ENCODE data around the gene ACBD6.
"Not testable (repeated sequence)": the region's sequence is repeated elsewhere in the genome, so short reads cannot be mapped to it uniquely, and the experiment has no call there.

ACBD6 gene

DNA sequence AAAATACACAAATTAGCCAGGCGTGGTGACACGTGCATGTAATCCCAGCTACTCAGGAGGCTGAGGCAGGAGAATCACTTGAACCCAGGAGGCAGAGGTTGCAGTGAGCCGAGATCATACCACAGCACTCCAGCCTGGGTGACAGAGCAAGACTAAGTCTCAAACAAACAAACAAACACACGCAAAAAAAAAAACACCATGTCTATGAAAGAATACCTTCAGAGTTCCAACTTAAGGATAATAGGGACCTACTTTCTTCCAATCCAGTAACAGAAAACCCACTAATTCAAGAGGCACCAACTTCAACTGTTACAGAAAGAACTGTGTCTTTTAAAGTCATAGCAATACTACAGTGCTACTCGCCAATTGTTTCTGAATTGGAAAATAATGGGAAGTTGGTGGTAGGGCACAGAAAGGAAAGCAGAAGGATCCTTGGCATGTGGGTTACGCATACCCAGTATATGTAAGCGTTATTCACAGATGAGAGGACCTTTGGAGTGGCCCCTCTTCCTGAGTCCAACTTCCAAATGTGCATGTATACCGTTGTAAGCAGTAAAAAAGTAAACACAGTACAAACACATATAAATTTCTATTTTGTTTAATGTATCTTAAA, 87.0 kb downstream of the ACBD6 start:
- no peak for DNase-seq (ENCODE audit: low read depth)

DNA sequence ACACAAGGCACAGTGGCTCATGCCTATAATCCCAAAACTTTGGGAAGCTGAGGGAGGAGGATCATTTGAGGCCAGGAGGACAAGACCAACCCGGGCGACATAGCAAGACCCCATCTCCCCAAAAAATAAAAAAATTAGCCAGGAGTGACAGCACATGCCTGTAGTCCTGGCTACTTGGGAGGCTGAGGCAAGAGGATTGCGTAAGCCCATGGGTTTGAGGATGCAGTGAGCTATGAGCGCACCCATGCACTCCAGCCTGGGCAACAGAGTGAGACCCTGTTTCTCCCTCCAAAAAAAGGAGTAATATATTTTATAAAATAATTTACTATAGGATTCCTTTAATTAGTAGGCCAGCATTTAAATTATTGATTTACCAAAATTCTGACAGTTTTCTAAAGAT, 89.8 kb downstream of the ACBD6 start:
- DNase-seq (ENCODE audit: low read depth) = no peak

DNA sequence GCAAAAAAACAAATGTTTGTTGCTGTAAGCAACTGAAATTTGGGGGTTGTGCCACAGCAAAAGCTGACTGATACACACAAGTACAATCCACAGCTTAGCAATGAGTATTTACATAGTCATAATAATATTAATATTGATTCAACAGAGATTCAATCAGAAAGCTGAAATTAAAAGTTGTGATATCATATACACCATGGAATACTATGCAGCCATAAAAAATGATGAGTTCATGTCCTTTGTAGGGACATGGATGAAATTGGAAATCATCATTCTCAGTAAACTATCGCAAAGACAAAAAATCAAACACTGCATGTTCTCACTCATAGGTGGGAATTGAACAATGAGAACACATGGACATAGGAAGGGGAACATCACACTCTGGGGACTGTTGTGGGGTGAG, 94.2 kb downstream of the ACBD6 start:
- DNase-seq (ENCODE audit: low read depth) = not testable (repeated sequence)

DNA sequence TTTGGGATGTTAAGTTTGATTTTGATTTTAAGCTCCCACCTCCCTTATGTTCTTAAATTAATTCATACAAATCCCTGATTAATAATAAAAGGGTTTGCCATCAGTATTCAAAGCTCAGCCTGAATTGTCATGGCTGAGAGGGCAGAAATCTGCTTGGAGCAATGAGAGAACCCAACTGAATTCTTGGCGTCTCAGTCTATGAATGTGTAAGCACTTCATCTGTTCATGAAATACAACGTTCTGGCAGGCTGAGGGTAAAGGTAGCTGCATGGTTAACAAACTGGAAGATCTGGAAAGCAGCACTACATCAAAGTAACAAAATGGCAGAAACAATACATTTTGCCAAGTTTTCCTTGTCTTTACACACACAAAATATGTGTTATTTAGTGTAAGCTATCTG, 95.3 kb downstream of the ACBD6 start:
- DNase-seq (ENCODE audit: low read depth) = no peak

- DNase-seq (ENCODE audit: low read depth) = no peak
Observed at GRCh38 chr1:180402551-180402950, 99.8 kb downstream of the ACBD6 start.

- DNase-seq (ENCODE audit: low read depth) = no peak
Observed at GRCh38 chr1:180402001-180402400, 100.4 kb downstream of the ACBD6 start.

DNA sequence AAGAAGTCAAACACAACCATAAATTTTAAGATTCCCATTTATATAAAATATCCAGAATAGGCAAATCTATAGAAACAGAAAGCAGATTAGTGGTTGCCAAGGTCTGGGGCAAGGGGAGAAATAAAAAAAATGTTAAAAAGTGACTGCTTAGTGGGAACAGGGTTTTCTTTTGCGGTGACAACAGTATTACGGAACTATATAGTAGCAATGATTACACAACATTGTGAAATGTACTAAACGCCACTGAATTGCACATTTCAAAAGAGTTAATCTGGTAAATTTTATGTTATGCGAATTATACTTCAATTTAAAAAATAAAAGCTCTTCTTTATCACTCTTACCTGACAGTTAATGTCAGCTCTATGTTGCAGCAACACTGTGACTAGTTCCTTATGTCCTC, 105.2 kb downstream of the ACBD6 start:
- no peak for DNase-seq (ENCODE audit: low read depth)

- DNase-seq (ENCODE audit: low read depth) = no peak
Observed at GRCh38 chr1:180392427-180393145, 109.8 kb downstream of the ACBD6 start.

- DNase-seq (ENCODE audit: low read depth) = no peak
Observed at GRCh38 chr1:180392020-180392419, 110.4 kb downstream of the ACBD6 start.

DNA sequence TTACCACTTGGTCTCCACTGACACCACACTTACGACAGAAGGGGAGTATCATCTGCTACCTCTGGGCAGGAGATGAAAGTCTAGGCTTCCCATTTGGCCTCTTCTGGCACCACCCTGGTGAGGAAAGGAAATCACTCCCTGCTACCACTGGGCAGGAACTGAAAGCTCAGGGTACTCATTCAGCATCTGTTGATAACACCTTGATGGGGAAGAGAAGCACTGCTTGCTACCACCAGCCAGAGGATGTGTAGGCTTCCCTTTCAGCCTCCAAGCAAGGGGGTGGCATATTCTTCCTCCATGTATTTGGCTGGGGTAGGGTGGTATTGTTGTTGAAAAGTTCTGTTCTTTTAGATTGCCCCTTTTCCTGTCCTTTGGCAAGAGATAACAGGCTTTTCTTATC, 115.0 kb downstream of the ACBD6 start:
- no peak for DNase-seq (ENCODE audit: low read depth)

GRCh38 chr1:180386745-180387367, 115.5 kb downstream of the ACBD6 start:
- DNase-seq (ENCODE audit: low read depth) = no peak

- no peak for DNase-seq (ENCODE audit: low read depth)
Observed at GRCh38 chr1:180385144-180385543, 117.2 kb downstream of the ACBD6 start.

- no peak for DNase-seq (ENCODE audit: low read depth)
Observed at GRCh38 chr1:180384286-180385005, 117.9 kb downstream of the ACBD6 start.

DNA sequence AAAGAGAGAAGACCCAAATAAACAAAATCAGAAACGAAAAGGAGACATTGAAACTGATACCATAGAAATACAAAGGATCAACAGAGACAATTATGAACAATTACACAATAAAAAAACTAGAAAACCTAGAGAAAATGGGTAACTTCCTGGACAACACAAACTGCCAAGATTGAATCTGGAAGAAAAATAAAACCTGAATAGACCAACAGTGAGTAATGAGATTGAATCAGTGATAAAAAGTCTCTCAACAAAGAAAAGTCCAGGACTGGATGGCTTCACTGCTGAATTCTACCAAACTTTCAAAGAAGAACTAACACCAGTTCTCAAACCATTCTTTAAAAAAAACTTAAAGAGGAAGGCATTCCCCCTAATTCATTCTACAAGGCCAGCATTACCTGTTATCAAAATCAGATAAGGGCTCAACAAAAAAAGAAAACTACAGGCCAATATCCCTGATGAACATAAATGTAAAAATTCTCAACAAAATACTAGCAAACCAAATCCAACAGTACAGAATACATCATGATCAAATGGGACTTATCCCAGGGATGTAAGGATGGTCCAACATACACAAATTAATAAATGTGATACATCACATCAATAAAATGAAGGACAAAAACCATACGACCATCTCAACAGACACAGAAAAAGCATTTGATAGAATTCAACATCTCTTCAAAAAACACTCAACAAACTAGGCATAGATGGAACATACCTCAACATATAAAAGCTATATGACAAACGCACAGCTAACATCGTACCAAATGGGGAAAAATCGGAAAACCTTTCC, 119.9 kb downstream of the ACBD6 start:
- DNase-seq (ENCODE audit: low read depth) = peak; percentile 20

GRCh38 chr1:180381184-180381580, 121.2 kb downstream of the ACBD6 start:
- DNase-seq (ENCODE audit: low read depth) = no peak

- DNase-seq (ENCODE audit: low read depth) = no peak
Observed at GRCh38 chr1:180380259-180381183, 121.9 kb downstream of the ACBD6 start.

- no peak for DNase-seq (ENCODE audit: low read depth)
Observed at GRCh38 chr1:180376800-180377199, 125.6 kb downstream of the ACBD6 start.

- no peak for DNase-seq (ENCODE audit: low read depth)
Observed at GRCh38 chr1:180376253-180376652, 126.1 kb downstream of the ACBD6 start.

DNA sequence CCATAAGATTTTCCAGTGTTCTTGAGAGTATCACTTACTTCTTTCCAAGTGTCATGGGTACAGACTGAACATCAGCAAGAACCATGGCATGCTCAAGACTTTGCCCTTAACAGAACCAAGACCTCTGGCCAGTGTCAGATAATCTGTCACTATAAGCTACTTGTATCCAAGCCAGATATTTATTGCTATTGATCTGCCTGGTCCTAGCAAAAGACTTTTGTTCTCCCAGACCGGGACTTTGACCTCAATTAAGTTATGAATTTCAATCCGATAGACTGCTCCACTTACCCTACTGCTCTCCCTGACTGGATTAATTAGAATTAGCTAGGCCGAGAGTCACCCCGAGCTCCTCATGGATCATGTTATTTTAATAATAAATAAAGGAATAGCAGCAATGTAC, 129.6 kb downstream of the ACBD6 start:
- DNase-seq (ENCODE audit: low read depth) = no peak

DNA sequence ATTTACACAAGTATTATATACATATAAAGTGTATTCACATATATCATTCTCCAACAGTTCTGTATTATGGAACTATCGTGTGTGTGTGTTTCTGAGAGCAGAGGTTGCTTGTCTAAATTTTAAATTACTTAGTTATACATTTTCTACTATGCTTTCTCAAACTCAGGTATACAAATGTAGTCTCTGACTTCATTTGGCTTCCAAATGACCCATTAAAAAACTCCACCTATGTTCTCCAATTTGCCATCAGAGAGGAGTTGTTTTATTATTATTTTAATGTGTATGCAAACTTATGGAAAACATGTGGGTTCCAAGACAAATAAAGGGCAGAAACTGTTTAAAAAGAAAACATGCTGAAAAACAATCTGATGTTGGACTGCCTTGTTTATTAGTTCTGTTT, 131.8 kb downstream of the ACBD6 start:
- DNase-seq (ENCODE audit: low read depth) = no peak

DNA sequence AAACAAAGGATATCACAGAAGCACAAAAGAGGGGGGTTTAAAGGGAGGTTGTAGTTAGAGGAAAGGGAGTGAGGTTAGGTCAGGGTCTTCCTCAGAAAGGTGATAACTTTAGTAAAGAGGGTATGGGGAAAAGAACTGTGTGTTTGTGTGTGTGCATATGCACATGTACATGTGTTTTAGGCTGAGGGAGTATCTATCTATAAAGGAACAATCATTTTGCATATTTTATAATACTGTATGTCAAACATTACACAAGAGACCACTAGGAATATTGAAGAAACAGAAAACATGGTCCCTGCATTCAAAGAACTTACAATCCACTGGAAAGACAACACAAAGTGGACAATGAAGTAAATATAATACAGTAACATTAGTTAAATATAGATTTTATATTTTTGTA, 132.2 kb downstream of the ACBD6 start:
- DNase-seq (ENCODE audit: low read depth) = no peak
